K562 (cell line): ENCODE results near the gene IGSF21. TPM values are rescaled to one million over a fixed set of nuclear protein-coding genes. Genes with fewer than 3 reads are reported as not detected.

ENCODE experiments used
- ATAC-seq: fragments of 200-7000 bp; cut with Tn5 transposase; 3 replicates; pipeline ENCODE4 v1.9.1; 2020; ENCODE audit warnings: moderate library complexity
- BruUV-seq: library from RNA; stranded (reverse); fragments of 400-500 nt; replicated peaks from 2 replicates; lab custom pipeline; 2021; lab: Mats Ljungman, UMichigan
- CTCF ChIA-PET: fragments of 300-600 bp; formaldehyde crosslinking; extraction: SDS; loops from one replicate; lab custom pipeline; 2021; ENCODE audit warnings: low intra/inter-chr PET ratio; lab: Yijun Ruan, JAX
- POLR2A ChIA-PET: fragments of 300-600, 350-650 bp; sonication (Branson Sonifier 250); formaldehyde crosslinking; extraction: SDS; loops from one replicate; lab custom pipeline; 2021; ENCODE audit warnings: antibody characterized with exemption, inconsistent platforms; lab: Yijun Ruan, JAX
- DNase-seq, 4 experiments: peaks; one replicate each; pipeline versions ENCODE4 v3.0.0 to v3.0.0-alpha.2; 2011 to 2018; ENCODE audit warnings: low spot score in 3 of 4, mixed read lengths in 3 of 4; ENCODE audit errors: extremely low read depth in 1 of 4
- FAIRE-seq: peaks from 2 replicates; lab custom pipeline; 2011; peaks lifted over from hg19 to GRCh38; lab: Jason Lieb, UNC
- H2AFZ ChIP-seq: 2 replicates; pipeline ENCODE4 v1.6.0; 2011; ENCODE audit warnings: low read depth, low read length, control low read depth, inconsistent platforms
- H3K27ac ChIP-seq: fragments of 200-600 bp; 3 replicates; pipeline ENCODE4 v1.8.0; 2011; ENCODE audit warnings: low read depth, mild to moderate bottlenecking, control low read depth, inconsistent platforms, low read length, moderate library complexity, mixed read lengths; ENCODE audit errors: extremely low read depth
- H3K27me3 ChIP-seq, 2 experiments: fragments of 300-600 bp in 1 of 2; 2 replicates in 1 of 2; 3 replicates in 1 of 2; pipeline versions ENCODE4 v1.6.0 to v1.8.0; 2011; ENCODE audit warnings: inconsistent platforms in 2 of 2, low read length in 2 of 2, mild to moderate bottlenecking in 1 of 2, mixed read lengths in 1 of 2, moderate library complexity in 1 of 2; ENCODE audit not compliant: control insufficient read depth in 2 of 2, insufficient read depth in 2 of 2
- H3K36me3 ChIP-seq: fragments of 300-600 bp; 3 replicates; pipeline ENCODE4 v1.8.0; 2011; ENCODE audit warnings: mild to moderate bottlenecking, low read length, inconsistent platforms; ENCODE audit not compliant: control insufficient read depth, insufficient read depth
- H3K4me1 ChIP-seq, 2 experiments: fragments of 200-600 bp in 1 of 2; replicated peaks in 1 of 2; 2 replicates in 1 of 2; 3 replicates in 1 of 2; pipeline versions ENCODE4 v1.5.1 to v1.8.0; 2011; ENCODE audit warnings: inconsistent platforms in 2 of 2, low read length in 2 of 2, mild to moderate bottlenecking in 1 of 2, mixed read lengths in 1 of 2, moderate library complexity in 1 of 2; ENCODE audit not compliant: control insufficient read depth in 2 of 2, insufficient read depth in 2 of 2
- H3K4me2 ChIP-seq: 2 replicates; pipeline ENCODE4 v1.6.1; 2011; ENCODE audit warnings: low read length, control low read depth, inconsistent platforms, mixed read lengths; ENCODE audit not compliant: insufficient read depth
- H3K4me3 ChIP-seq: fragments of 200-600 bp; sonication (generic), shearing (Covaris generic); 2 replicates; pipeline ENCODE4 v1.5.1; 2016; ENCODE audit warnings: control low read depth, inconsistent platforms
- H3K79me2 ChIP-seq: fragments of 200-600 bp; 3 replicates; pipeline ENCODE4 v1.8.0; 2011; ENCODE audit warnings: low read length, inconsistent platforms; ENCODE audit not compliant: control insufficient read depth, insufficient read depth
- H3K9ac ChIP-seq, 2 experiments: 2 replicates each; pipeline versions ENCODE4 v1.6.0 to v1.6.1; 2011; ENCODE audit warnings: low read depth in 2 of 2, low read length in 2 of 2, control low read depth in 1 of 2, inconsistent platforms in 1 of 2, mild to moderate bottlenecking in 1 of 2, mixed read lengths in 1 of 2; ENCODE audit not compliant: insufficient read depth in 1 of 2
- H3K9me1 ChIP-seq: one replicate; pipeline ENCODE4 v1.6.0; 2011; ENCODE audit warnings: inconsistent platforms, mild to moderate bottlenecking, low read length, moderate library complexity; ENCODE audit not compliant: control insufficient read depth, insufficient read depth
- H3K9me3 ChIP-seq: replicated peaks from 2 replicates; pipeline ENCODE4 v1.5.1; 2011; ENCODE audit warnings: low read depth, low read length, inconsistent platforms; ENCODE audit not compliant: control insufficient read depth, insufficient read depth
- H4K20me1 ChIP-seq: replicated peaks from 2 replicates; pipeline ENCODE4 v1.6.1; 2011; ENCODE audit warnings: low read length, inconsistent platforms, mixed read lengths; ENCODE audit not compliant: control insufficient read depth, insufficient read depth
- ETS2 ChIP-seq: IDR thresholded peaks from 2 replicates; pipeline ENCODE4 v1.6.1; 2016; ENCODE audit warnings: borderline replicate concordance, missing genetic modification characterization, mild to moderate bottlenecking, moderate library complexity, missing compliant biosample characterization; ENCODE audit not compliant: poor library complexity, severe bottlenecking
- HDAC8 ChIP-seq: fragments of 450-650 bp; IDR thresholded peaks from 2 replicates; pipeline ENCODE4 v1.6.1; 2016; ENCODE audit warnings: mild to moderate bottlenecking, missing genetic modification characterization, moderate library complexity, missing compliant biosample characterization
- HNRNPH1 ChIP-seq: fragments of 200-400 bp; formaldehyde crosslinking; optimal IDR thresholded peaks from 2 replicates; pipeline ENCODE3; 2017; ENCODE audit warnings: low read depth, mild to moderate bottlenecking, low read length, moderate library complexity
- IRF2 ChIP-seq: sonication (generic); formaldehyde crosslinking; IDR thresholded peaks from 2 replicates; pipeline ENCODE4 v1.8.1; 2022; ENCODE audit warnings: mild to moderate bottlenecking, missing genetic modification reagents
- JUNB ChIP-seq: fragments of 450-650 bp; formaldehyde crosslinking; conservative IDR thresholded peaks from 2 replicates; pipeline ENCODE4 v1.4.0; 2020; ENCODE audit warnings: mild to moderate bottlenecking
- MAFK ChIP-seq: IDR thresholded peaks from 2 replicates; pipeline ENCODE4 v1.6.1; 2011; ENCODE audit warnings: low read length, improper control_type of control experiment
- POLR2G ChIP-seq: fragments of 200-400 bp; formaldehyde crosslinking; IDR thresholded peaks from 2 replicates; pipeline ENCODE4 v1.6.1; 2017; ENCODE audit warnings: low read depth, mild to moderate bottlenecking, antibody characterized with exemption, low read length, moderate library complexity
- ZEB2 ChIP-seq: fragments of 450-650 bp; IDR thresholded peaks from 2 replicates; pipeline ENCODE4 v1.6.1; 2016
- ZNF57 ChIP-seq: fragments of 450-650 bp; formaldehyde crosslinking; IDR thresholded peaks from 2 replicates; pipeline ENCODE4 v1.4.0; 2020; ENCODE audit warnings: mild to moderate bottlenecking, moderate library complexity
- ZNF699 ChIP-seq: fragments of 250-450 bp; sonication (Bioruptor Pico); IDR thresholded peaks from 2 replicates; pipeline ENCODE4 v1.8.0; 2021; ENCODE audit warnings: mild to moderate bottlenecking, moderate library complexity; ENCODE audit not compliant: insufficient replicate concordance
- ZNF785 ChIP-seq: fragments of 250-450 bp; sonication (Bioruptor Pico); IDR thresholded peaks from 2 replicates; pipeline ENCODE4 v1.4.0; 2020; ENCODE audit warnings: mild to moderate bottlenecking
- ZZZ3 ChIP-seq: fragments of 450-650 bp; IDR thresholded peaks from 2 replicates; pipeline ENCODE4 v1.6.1; 2016; ENCODE audit warnings: antibody characterized with exemption, mild to moderate bottlenecking, moderate library complexity
- WGBS: fragments of 100-300 bp; shearing (Covaris generic); methylation state at CpG from one replicate; pipeline ENCODE4 v1.1.6; 2016; ENCODE audit warnings: low coverage, mixed read lengths; ENCODE audit not compliant: insufficient coverage; ENCODE audit errors: missing lambda C conversion rate; 5-methylcytosine and 5-hydroxymethylcytosine counted together
- in situ Hi-C: fragments of 300-500 bp; cut with MboI; formaldehyde crosslinking; loops from 4 replicates; pipeline ENCODE4 v1.15.0; 2018; ENCODE audit warnings: inconsistent platforms, mixed read lengths
- intact Hi-C: fragments of 100-400 bp; cut with micrococcal nuclease; formaldehyde crosslinking; loops from 2 replicates; pipeline ENCODE4 v1.14.2; 2022
- polyA plus RNA-seq, 8 experiments: library from polyadenylated mRNA; depleted of rRNA in 4 of 8; stranded (reverse) in 5 of 8; unstranded in 3 of 8; fragments of >200 nt; fragmentation: Nextera tagmentation in 2 of 8; fragmentation: Illumina TruSeq in 1 of 8; extraction: Ambion mirVana in 2 of 8; extraction: Trizol in 1 of 8; gene quantifications; 2 replicates each; pipeline versions ENCODE4 v1.2.1 to v1.2.3, GENCODE V29; 2011 to 2014; ENCODE audit warnings: inconsistent platforms in 1 of 8, missing spikeins in 1 of 8
- total RNA-seq, 7 experiments: library from RNA; depleted of rRNA in 6 of 7; stranded (reverse); fragments of >200 nt in 6 of 7; fragmentation: Illumina TruSeq in 2 of 7; extraction: Trizol in 2 of 7; gene quantifications; 2 replicates each; pipeline versions ENCODE4 v1.2.1 to v1.2.3, GENCODE V29; 2011 to 2021; ENCODE audit warnings: low replicate concordance in 1 of 7
- TF ChIP-seq, protein P1 (sequence below): fragments of 450-650 bp; IDR thresholded peaks from 2 replicates; pipeline ENCODE4 v1.6.1; 2016
- TF ChIP-seq, protein P2 (sequence below): IDR thresholded peaks from 2 replicates; pipeline ENCODE4 v1.6.1; 2011; ENCODE audit not compliant: insufficient read length; ENCODE audit errors: extremely low read depth
- TF ChIP-seq, protein P3 (sequence below), 2 experiments: fragments of 450-650 bp in 1 of 2; IDR thresholded peaks; 2 replicates each; pipeline ENCODE4 v1.6.1; 2011 to 2017; ENCODE audit warnings: low read depth in 2 of 2, antibody characterized with exemption in 1 of 2, borderline replicate concordance in 1 of 2, low read length in 1 of 2, mild to moderate bottlenecking in 1 of 2, mixed read lengths in 1 of 2; ENCODE audit not compliant: control insufficient read depth in 1 of 2

Gene IGSF21
- total and polyA plus RNA-seq, 9 of the 15 experiments (the other 6 are each of a cell fraction or from before 2014, with no cell fraction given) = not detected

DNA sequence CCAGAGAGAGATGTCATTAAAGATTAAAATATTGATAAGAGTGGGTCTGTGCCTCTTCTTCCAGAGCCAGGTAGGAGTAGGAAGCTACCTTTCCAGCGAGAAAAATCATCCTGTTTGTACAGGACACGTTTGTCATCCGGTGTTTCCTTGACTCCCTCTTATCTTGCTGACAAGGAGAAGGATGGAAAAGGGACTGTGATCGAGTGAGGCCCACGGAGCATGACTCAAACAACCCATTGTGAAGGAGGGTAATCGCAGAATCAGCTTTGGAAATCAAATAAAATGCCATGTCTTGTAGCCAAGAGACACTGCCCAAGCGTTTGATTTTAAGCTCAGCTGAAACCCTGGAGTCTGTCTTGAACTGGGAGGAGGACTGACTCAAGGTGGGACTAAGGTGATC, 97.7 kb downstream of the IGSF21 start:
- in situ Hi-C loops = no loop called here
- TF ChIP-seq, protein P1, sequence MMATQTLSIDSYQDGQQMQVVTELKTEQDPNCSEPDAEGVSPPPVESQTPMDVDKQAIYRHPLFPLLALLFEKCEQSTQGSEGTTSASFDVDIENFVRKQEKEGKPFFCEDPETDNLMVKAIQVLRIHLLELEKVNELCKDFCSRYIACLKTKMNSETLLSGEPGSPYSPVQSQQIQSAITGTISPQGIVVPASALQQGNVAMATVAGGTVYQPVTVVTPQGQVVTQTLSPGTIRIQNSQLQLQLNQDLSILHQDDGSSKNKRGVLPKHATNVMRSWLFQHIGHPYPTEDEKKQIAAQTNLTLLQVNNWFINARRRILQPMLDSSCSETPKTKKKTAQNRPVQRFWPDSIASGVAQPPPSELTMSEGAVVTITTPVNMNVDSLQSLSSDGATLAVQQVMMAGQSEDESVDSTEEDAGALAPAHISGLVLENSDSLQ = no peak
- TF ChIP-seq ZEB2 = no peak
- TF ChIP-seq, protein P2, sequence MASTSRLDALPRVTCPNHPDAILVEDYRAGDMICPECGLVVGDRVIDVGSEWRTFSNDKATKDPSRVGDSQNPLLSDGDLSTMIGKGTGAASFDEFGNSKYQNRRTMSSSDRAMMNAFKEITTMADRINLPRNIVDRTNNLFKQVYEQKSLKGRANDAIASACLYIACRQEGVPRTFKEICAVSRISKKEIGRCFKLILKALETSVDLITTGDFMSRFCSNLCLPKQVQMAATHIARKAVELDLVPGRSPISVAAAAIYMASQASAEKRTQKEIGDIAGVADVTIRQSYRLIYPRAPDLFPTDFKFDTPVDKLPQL = no peak
- no peak for TF ChIP-seq MAFK
- TF ChIP-seq ZNF699 (CRISPR knock-in tag) = no peak
- no peak for TF ChIP-seq ZNF57 (CRISPR knock-in tag)
- TF ChIP-seq ZZZ3 = no peak
- no peak for TF ChIP-seq ETS2
- TF ChIP-seq HNRNPH1 = no peak
- TF ChIP-seq, protein P3, sequence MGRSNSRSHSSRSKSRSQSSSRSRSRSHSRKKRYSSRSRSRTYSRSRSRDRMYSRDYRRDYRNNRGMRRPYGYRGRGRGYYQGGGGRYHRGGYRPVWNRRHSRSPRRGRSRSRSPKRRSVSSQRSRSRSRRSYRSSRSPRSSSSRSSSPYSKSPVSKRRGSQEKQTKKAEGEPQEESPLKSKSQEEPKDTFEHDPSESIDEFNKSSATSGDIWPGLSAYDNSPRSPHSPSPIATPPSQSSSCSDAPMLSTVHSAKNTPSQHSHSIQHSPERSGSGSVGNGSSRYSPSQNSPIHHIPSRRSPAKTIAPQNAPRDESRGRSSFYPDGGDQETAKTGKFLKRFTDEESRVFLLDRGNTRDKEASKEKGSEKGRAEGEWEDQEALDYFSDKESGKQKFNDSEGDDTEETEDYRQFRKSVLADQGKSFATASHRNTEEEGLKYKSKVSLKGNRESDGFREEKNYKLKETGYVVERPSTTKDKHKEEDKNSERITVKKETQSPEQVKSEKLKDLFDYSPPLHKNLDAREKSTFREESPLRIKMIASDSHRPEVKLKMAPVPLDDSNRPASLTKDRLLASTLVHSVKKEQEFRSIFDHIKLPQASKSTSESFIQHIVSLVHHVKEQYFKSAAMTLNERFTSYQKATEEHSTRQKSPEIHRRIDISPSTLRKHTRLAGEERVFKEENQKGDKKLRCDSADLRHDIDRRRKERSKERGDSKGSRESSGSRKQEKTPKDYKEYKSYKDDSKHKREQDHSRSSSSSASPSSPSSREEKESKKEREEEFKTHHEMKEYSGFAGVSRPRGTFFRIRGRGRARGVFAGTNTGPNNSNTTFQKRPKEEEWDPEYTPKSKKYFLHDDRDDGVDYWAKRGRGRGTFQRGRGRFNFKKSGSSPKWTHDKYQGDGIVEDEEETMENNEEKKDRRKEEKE (IDR thresholded peaks at IDR 0.05; ENCODE audit: borderline replicate concordance in 1 of 2, control insufficient read depth in 1 of 2, low read depth in 2 of 2, low read length in 1 of 2) = no peak
- TF ChIP-seq POLR2G = no peak
- no peak for TF ChIP-seq IRF2
- no peak for TF ChIP-seq ZNF785
- no peak for TF ChIP-seq HDAC8 (tag)
- TF ChIP-seq JUNB (CRISPR knock-in tag) = no peak

More for the DNA sequence above, 97.7 kb downstream of the IGSF21 start:
- H3K79me2 ChIP-seq = no peaks in the 10 kb centered on the region
- ATAC-seq (no peak), FAIRE-seq (no peak), DNase-seq (no peak)
- POLR2A ChIA-PET = no interaction called here
- H3K4me2 ChIP-seq = no peak overlapping the region
- intact Hi-C loops = no loop called here
- H3K9ac ChIP-seq = no peak overlapping the region
- CTCF ChIA-PET = no interaction called here
- no peaks in the 10 kb centered on the region for H3K9me1 ChIP-seq
- no peak overlapping the region for H2AFZ ChIP-seq
- no peaks in the 10 kb centered on the region for H3K36me3 ChIP-seq
- under 1% methylated on average over 7 of the region's 7 CpGs for WGBS
- H3K4me3 ChIP-seq = no peak overlapping the region
- peaks cover 0 to 5% of the 10 kb centered on the region in 2 experiments; a peak in 3 of 5 replicates for H3K27me3 ChIP-seq
- BruUV-seq = no TSS peak
- no peaks in the 10 kb centered on the region for H3K9me3 ChIP-seq
- H4K20me1 ChIP-seq = no peaks in the 10 kb centered on the region
- H3K4me1 ChIP-seq = no peaks in the 10 kb centered on the region
- no peak overlapping the region for H3K27ac ChIP-seq
